D341Med (cell line): ENCODE results near the gene FTSJ3.

ENCODE experiments used
- DNase-seq: peaks from one replicate; pipeline ENCODE4 v3.0.0; 2012; ENCODE audit warnings: low spot score

The FTSJ3 gene

GRCh38 chr17:63842540-63843386 lies 15.3 kb upstream of the FTSJ3 start, which contains the start of gene SMARCD2:
Gene SMARCD2, minus strand, starts transcription at chr17:63842685. Its CDS starts 11 bp downstream, at chr17:63842674.
- DNase-seq: peak; percentile 99

DNA sequence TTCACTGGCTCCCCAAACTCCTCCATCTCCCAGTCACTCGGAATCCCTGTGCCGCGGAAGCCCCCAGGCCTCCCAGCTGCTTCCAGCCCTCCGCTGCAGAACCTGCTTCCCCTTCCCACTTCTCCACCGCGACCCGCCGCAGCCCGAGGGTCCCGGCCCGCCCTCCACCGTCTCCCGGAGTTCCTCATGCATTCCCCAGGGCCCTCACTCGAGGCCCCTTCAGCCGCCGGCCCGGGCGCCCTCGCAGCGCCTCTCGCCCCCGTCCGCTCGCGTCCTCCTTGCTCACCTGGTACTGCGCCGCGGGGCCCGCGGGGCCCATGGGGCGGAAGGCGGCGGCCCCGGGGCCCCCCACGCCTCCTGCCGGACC lies 14.7 kb upstream of the FTSJ3 start:
- no peak for DNase-seq

DNA sequence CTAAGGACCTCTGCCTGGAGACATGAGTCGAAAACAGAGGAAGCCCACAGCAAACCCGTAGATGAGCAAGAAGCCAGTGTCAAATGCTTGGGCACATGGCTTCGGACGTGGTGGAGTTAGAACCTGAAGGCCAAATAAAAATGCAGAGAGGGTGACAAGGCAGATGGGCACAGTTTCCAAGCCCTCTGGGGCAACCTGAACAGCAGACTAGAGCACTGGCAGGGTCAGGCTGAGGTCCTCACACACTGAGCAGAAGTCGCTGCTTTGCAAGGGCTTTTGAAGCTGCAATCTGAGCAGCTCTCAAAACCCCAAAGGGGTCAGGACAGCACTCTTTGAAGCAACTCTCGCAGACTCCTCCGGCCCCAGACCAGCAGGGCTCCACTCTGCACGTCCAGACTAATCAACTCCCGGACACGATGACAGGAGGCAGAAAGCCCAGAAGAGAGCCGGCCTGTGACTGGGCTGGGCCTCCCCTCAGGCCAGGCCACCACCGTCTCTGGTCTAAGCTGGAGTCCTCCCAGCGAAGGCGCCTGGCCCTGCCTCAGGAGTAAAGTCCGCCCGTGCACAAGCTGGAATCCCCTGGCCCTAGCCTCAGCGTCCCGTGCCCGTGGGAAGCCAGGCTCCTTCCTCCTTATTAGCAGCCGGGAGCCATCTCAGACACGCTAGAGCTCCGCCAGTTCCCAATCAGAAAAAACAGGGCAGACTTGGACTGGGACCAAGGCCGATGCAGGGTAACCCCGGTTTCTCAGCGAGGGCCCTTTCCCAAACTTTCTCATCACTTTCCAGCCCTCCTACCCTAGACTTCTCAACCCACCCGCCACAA lies 14.1 kb upstream of the FTSJ3 start:
- no peak for DNase-seq

- no peak for DNase-seq
Observed at GRCh38 chr17:63840591-63841349, 13.3 kb upstream of the FTSJ3 start.

GRCh38 chr17:63838631-63839171 lies 11.2 kb upstream of the FTSJ3 start:
- no peak for DNase-seq

- DNase-seq: no peak
Observed at GRCh38 chr17:63837962-63838600, 10.6 kb upstream of the FTSJ3 start.

DNA sequence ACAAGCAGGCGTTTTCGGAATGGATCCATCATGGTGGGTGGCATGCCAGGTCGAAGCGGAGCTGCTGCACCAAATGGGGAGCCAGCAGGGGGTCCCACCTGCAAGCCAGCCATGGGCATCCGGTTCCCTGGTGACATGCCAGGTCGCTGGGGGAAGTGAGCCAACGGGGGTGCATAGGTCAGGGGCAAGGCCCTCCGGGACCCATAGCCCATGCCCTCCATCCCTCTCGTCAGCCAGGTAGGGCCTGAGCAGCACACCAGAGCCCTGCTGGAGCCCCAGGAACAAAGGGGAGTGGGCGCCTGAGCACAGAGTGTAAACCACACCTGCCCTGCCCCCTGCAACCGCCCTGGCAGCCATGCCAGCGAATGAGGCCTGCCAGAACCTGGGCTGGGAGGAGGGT lies 10.0 kb upstream of the FTSJ3 start:
- DNase-seq: no peak

- DNase-seq: no peak
Observed at GRCh38 chr17:63836811-63837210, 9.3 kb upstream of the FTSJ3 start.

DNA sequence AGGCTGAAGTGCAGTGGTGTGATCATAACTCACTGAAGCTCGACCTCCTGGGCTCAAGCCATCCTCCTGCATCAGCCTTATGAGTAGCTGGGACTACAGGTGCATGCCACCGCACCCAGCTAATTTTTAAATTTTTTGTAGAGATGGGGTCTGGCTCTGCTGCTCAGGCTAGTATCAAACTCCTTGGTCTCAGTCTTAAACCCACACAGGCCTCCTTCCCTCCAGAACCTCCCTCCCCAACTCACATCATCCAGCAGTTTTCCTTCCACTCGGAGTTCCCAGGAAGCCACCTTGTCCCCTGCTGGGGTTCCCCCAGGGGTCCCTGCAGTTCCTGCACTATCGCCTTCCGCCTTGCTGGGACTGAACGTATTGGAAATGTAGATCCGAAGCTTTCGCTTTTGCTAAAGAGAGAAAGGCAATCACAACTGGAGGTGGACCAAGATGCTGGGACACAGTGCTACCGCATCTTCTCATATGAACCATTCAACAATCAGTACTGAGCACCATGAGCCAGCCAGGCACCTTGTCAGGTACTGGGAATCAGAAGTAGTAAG lies 7.8 kb upstream of the FTSJ3 start:
- no peak for DNase-seq

DNA sequence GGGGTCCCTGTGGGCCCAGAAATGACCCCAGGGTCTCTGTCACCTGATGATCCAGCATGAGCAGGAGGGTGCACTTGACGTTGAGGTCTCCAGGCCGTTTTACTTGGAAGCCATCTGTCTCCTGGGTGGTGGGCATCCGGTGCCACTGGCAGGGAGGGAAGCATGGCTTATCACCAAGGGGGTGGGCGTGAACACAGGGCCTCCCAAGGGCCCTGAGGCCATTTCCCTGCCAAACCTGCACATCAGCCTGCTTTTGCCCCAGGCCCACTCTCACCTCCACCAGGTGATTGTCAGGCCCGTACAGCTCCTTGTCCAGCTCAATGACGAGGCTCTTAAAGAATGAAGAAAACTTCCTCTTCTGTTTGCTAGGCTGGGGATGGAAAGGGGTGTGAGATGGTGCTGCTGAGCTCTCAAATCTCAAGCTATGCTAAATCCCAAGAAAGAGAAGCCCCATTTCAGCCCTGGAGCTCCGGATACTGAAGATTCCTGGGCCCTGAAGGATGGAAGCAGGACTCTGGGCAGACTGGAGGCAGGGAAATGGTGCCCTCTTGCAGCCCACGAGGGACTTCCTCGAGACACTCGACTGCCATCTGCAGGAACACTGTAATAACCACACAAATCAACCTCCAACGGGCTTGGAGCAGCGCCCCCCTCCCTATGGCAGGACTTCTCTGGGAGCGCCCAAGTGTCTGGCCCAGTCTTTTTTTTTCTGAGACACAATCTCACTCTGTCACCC lies 7.1 kb upstream of the FTSJ3 start:
- DNase-seq: peak; percentile 86

- DNase-seq: no peak
Observed at GRCh38 chr17:63833741-63834373, 6.4 kb upstream of the FTSJ3 start.

GRCh38 chr17:63833026-63833740 lies 5.7 kb upstream of the FTSJ3 start:
- peak; percentile 83 for DNase-seq

DNA sequence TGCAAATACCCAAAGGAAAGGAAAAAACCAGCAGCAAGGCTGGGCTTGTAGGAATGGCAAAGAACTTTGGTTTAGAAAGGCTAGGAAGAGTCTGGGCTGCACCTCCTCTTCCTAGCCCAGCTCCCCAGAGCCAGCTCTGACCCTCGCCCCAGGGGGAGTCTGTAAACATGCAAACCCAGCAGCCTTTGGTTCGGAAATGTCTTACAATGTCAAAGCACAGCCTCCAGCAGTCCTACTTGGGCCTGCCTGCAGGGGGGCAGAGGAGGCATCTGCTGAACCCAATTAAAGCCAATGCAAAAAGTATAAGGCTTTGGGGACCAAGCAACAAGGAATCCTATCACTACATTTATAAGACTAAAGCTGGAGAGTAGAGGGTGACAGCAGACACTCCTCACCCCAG lies 5.0 kb upstream of the FTSJ3 start:
- no peak for DNase-seq

DNA sequence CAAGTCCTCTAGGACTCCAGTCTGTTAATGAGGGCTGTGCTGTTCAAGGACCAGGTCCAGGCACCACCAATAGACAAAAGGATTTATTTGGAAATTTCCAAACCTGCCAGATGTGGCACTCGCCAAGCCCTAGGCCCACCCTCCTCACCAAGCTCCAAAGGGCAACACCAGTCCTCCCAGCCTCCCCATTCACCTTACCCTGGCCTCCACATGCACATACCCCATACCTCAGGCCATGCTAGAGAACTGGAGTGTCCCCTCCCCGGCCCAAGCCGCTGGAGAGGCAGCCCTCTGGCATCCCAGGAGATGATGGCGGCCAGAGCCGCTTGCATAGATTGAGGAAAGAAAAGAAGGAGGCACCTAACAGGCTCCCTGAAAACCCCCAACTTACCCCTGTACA lies 4.6 kb upstream of the FTSJ3 start:
- no peak for DNase-seq

GRCh38 chr17:63831505-63831904 lies 4.0 kb upstream of the FTSJ3 start:
- no peak for DNase-seq

DNA sequence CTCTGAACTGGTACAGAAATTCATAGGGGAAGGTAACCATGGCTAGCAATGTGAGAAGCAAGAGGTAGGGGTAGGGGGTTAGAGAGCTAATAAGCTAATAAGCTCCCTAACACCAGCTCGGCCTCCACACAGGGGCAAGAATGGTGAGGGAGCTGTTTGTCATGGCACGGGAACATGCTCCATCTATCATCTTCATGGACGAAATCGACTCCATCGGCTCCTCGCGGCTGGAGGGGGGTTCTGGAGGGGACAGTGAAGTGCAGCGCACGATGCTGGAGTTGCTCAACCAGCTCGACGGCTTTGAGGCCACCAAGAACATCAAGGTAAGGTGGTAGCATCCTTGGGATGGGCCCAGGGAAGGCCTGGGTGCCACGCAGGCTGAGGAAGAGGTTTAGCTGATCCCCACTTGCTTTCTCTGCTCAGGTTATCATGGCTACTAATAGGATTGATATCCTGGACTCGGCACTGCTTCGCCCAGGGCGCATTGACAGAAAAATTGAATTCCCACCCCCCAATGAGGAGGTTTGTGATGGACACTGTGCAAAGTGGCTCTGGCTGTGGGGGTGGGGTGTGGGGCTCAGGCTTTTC lies 3.5 kb upstream of the FTSJ3 start:
- DNase-seq: no peak

- DNase-seq: no peak
Observed at GRCh38 chr17:63830278-63830677, 2.8 kb upstream of the FTSJ3 start.

- no peak for DNase-seq
Observed at GRCh38 chr17:63828936-63829335, 1.5 kb upstream of the FTSJ3 start.

GRCh38 chr17:63827801-63828221 lies 348 bp upstream of the FTSJ3 start:
- no peak for DNase-seq
